SK-N-SH (cell line): ENCODE measurements around the gene GPR55. TPM values are rescaled to one million over a fixed set of nuclear protein-coding genes. Genes with fewer than 3 reads are reported as not detected.

Experiments used
- CTCF ChIA-PET: fragments of 300-600, 350-600 bp; formaldehyde crosslinking; extraction: SDS; loops from one replicate; lab custom pipeline; 2021; lab: Yijun Ruan, JAX
- POLR2A ChIA-PET: fragments of 350-600 bp; sonication (Branson Sonifier 250); formaldehyde crosslinking; extraction: SDS; loops from one replicate; lab custom pipeline; 2020; ENCODE audit warnings: antibody characterized with exemption, inconsistent platforms; lab: Yijun Ruan, JAX
- DNase-seq: peaks from one replicate; pipeline ENCODE4 v3.0.0; 2012
- H2AFZ ChIP-seq: fragments of 200-600 bp; sonication (generic); 2 replicates; pipeline ENCODE4 v1.8.1; 2016; ENCODE audit warnings: antibody characterized with exemption, mild to moderate bottlenecking, low read depth
- H3F3A ChIP-seq: fragments of 200-600 bp; sonication (generic); replicated peaks from 2 replicates; pipeline ENCODE3; 2016; ENCODE audit warnings: antibody characterized with exemption, mild to moderate bottlenecking; ENCODE audit not compliant: insufficient read depth
- H3K27ac ChIP-seq, 2 experiments: fragments of 200-500 bp in 1 of 2; fragments of 200-600 bp in 1 of 2; sonication (Bioruptor generic) in 1 of 2; sonication (generic), shearing (Covaris generic) in 1 of 2; 2 replicates each; pipeline versions ENCODE4 v1.5.1 to v1.6.1; 2014 to 2016; ENCODE audit warnings: low read depth in 2 of 2, inconsistent platforms in 1 of 2, low read length in 1 of 2, mild to moderate bottlenecking in 1 of 2, mixed read lengths in 1 of 2
- H3K27me3 ChIP-seq: fragments of 200-600 bp; sonication (generic), shearing (Covaris generic); 2 replicates; pipeline ENCODE4 v1.6.1; 2016; ENCODE audit warnings: mixed run types; ENCODE audit not compliant: insufficient read depth
- H3K36me3 ChIP-seq, 2 experiments: fragments of 200-500 bp in 1 of 2; fragments of 200-600 bp in 1 of 2; sonication (Bioruptor generic) in 1 of 2; sonication (generic) in 1 of 2; replicated peaks in 1 of 2; 2 replicates each; pipeline versions ENCODE3 to v1.5.1; 2014 to 2016; ENCODE audit warnings: low read length in 1 of 2, mild to moderate bottlenecking in 1 of 2; ENCODE audit not compliant: insufficient read depth in 2 of 2, control insufficient read depth in 1 of 2
- H3K4me1 ChIP-seq, 2 experiments: fragments of 200-500 bp in 1 of 2; fragments of 200-600 bp in 1 of 2; sonication (Bioruptor generic) in 1 of 2; sonication (generic), shearing (Covaris generic) in 1 of 2; 2 replicates each; pipeline versions ENCODE4 v1.5.1 to v1.6.1; 2014 to 2016; ENCODE audit warnings: low read depth in 1 of 2, low read length in 1 of 2, mixed run types in 1 of 2; ENCODE audit not compliant: insufficient read depth in 2 of 2, control insufficient read depth in 1 of 2
- H3K4me2 ChIP-seq: fragments of 200-600 bp; sonication (generic), shearing (Covaris generic); 2 replicates; pipeline ENCODE4 v1.6.1; 2017; ENCODE audit warnings: mixed run types
- H3K4me3 ChIP-seq, 2 experiments: fragments of 200-500 bp in 1 of 2; fragments of 200-600 bp in 1 of 2; sonication (Bioruptor generic) in 1 of 2; sonication (generic), shearing (Covaris generic) in 1 of 2; 2 replicates each; pipeline versions ENCODE4 v1.5.1 to v1.8.1; 2014 to 2016; ENCODE audit warnings: low read depth in 2 of 2, inconsistent platforms in 1 of 2, low read length in 1 of 2, mild to moderate bottlenecking in 1 of 2, mixed read lengths in 1 of 2, moderate library complexity in 1 of 2
- H3K79me2 ChIP-seq: fragments of 200-600 bp; sonication (generic); 2 replicates; pipeline ENCODE4 v1.8.1; 2017; ENCODE audit warnings: mild to moderate bottlenecking; ENCODE audit not compliant: insufficient read depth
- H3K9ac ChIP-seq: fragments of 200-600 bp; sonication (generic); 2 replicates; pipeline ENCODE4 v1.6.1; 2017; ENCODE audit warnings: mixed run types
- H3K9me2 ChIP-seq: fragments of 200-600 bp; sonication (generic); 2 replicates; pipeline ENCODE4 v1.6.1; 2017; ENCODE audit warnings: mixed run types
- H3K9me3 ChIP-seq: fragments of 200-600 bp; sonication (generic); 2 replicates; pipeline ENCODE4 v1.6.1; 2017; ENCODE audit warnings: mixed run types, mild to moderate bottlenecking, moderate library complexity
- H4K20me1 ChIP-seq: fragments of 200-600 bp; sonication (generic); 2 replicates; pipeline ENCODE4 v1.6.1; 2017; ENCODE audit warnings: mild to moderate bottlenecking, mixed run types; ENCODE audit not compliant: insufficient read depth
- CHD2 ChIP-seq: fragments of 150-350 bp; IDR thresholded peaks from 2 replicates; pipeline ENCODE4 v1.6.1; 2018; ENCODE audit warnings: low read length; ENCODE audit not compliant: partially characterized antibody
- CTCF ChIP-seq: fragments of 200-600 bp; sonication (generic); IDR thresholded peaks from 2 replicates; pipeline ENCODE4 v1.6.1; 2017; ENCODE audit warnings: antibody characterized with exemption, mild to moderate bottlenecking, moderate library complexity
- ELF1 ChIP-seq: IDR thresholded peaks from 2 replicates; pipeline ENCODE4 v1.4.0; 2012
- EP300 ChIP-seq, 2 experiments: IDR thresholded peaks; 2 replicates each; pipeline versions ENCODE4 v1.4.0 to v1.6.1; 2012; ENCODE audit warnings: borderline replicate concordance in 1 of 2, low read depth in 1 of 2, low read length in 1 of 2
- GABPA ChIP-seq: IDR thresholded peaks from 2 replicates; pipeline ENCODE4 v1.4.0; 2012; ENCODE audit warnings: low read depth, mild to moderate bottlenecking
- IRF3 ChIP-seq: fragments of 150-350 bp; IDR thresholded peaks from 2 replicates; pipeline ENCODE4 v1.6.1; 2016; ENCODE audit warnings: mild to moderate bottlenecking, low read depth, low read length
- JUND ChIP-seq: IDR thresholded peaks from 2 replicates; pipeline ENCODE4 v1.4.0; 2012
- MAX ChIP-seq: IDR thresholded peaks from 2 replicates; pipeline ENCODE4 v1.4.0; 2012; ENCODE audit warnings: low read depth
- MEF2A ChIP-seq: IDR thresholded peaks from 2 replicates; pipeline ENCODE4 v1.4.0; 2012; ENCODE audit warnings: low read depth, borderline replicate concordance
- MXI1 ChIP-seq: IDR thresholded peaks from 2 replicates; pipeline ENCODE4 v1.6.1; 2012; ENCODE audit warnings: mild to moderate bottlenecking, low read depth, low read length, improper control_type of control experiment
- NFIC ChIP-seq: IDR thresholded peaks from 2 replicates; pipeline ENCODE4 v1.4.0; 2012; ENCODE audit warnings: borderline replicate concordance
- NRF1 ChIP-seq: IDR thresholded peaks from 2 replicates; pipeline ENCODE4 v1.6.1; 2012; ENCODE audit warnings: low read depth, mild to moderate bottlenecking, low read length
- POLR2AphosphoS5 ChIP-seq: IDR thresholded peaks from 2 replicates; pipeline ENCODE4 v1.6.1; 2012; ENCODE audit warnings: low read depth, low read length
- RFX5 ChIP-seq: IDR thresholded peaks from 2 replicates; pipeline ENCODE4 v1.6.1; 2012; ENCODE audit warnings: mild to moderate bottlenecking, improper control_type of control experiment, low read length
- SIN3A ChIP-seq: IDR thresholded peaks from 2 replicates; pipeline ENCODE4 v1.6.1; 2012; ENCODE audit warnings: low read depth, mild to moderate bottlenecking, low read length, moderate library complexity, borderline replicate concordance
- SMC3 ChIP-seq: IDR thresholded peaks from 2 replicates; pipeline ENCODE4 v1.6.1; 2012; ENCODE audit warnings: low read depth, low read length, improper control_type of control experiment
- TEAD4 ChIP-seq: IDR thresholded peaks from 2 replicates; pipeline ENCODE4 v1.4.0; 2012; ENCODE audit warnings: mild to moderate bottlenecking, borderline replicate concordance; ENCODE audit not compliant: insufficient read depth
- USF1 ChIP-seq: IDR thresholded peaks from 2 replicates; pipeline ENCODE4 v1.4.0; 2012; ENCODE audit warnings: low read depth, borderline replicate concordance
- USF2 ChIP-seq: fragments of 150-350 bp; IDR thresholded peaks from 2 replicates; pipeline ENCODE4 v1.6.1; 2017; ENCODE audit warnings: antibody characterized with exemption, low read length, low read depth, borderline replicate concordance
- WGBS: methylation state at CpG from one replicate; pipeline ENCODE4 v1.1.6; 2017; ENCODE audit warnings: low lambda C conversion rate; 5-methylcytosine and 5-hydroxymethylcytosine counted together
- polyA plus RNA-seq, 3 experiments: library from polyadenylated mRNA; depleted of rRNA; stranded (reverse); fragments of >200 nt; gene quantifications; 2 replicates each; pipeline ENCODE4 v1.2.3, GENCODE V29; 2012

GPR55 gene
- polyA plus RNA-seq, 1 of the 3 experiments (the other 2 are of a cell fraction) = not detected

GRCh38 chr2:230944757-230945372 is 19.8 kb upstream of the GPR55 start:
- DNase-seq = no peak
- Histone ChIP-seq H3K9ac (no peak overlapping the region), H3K9me2 (no peaks in the 10 kb centered on the region), H3K9me3 (no peaks in the 10 kb centered on the region), H3K36me3 (no peaks in the 10 kb centered on the region), H3K79me2 (no peaks in the 10 kb centered on the region), H3K4me2 (no peak overlapping the region), H3K4me3 (no peak overlapping the region), H3K4me1 (no peaks in the 10 kb centered on the region), H3K27me3 (no peaks in the 10 kb centered on the region; the same call in 1 of the 2 replicates), H4K20me1 (no peaks in the 10 kb centered on the region), H2AFZ (no peak overlapping the region), H3K27ac (no peak overlapping the region), H3F3A (no peaks in the 10 kb centered on the region)
- CTCF ChIA-PET = no interaction called here
- POLR2A ChIA-PET = no interaction called here
- 80% methylated on average over 21 of the region's 21 CpGs for WGBS
- TF ChIP-seq NRF1 (no peak), USF1 (no peak), USF2 (no peak), MXI1 (no peak), CHD2 (no peak), ELF1 (no peak), SMC3 (no peak), EP300 (IDR thresholded peaks at IDR 0.05; ENCODE audit: borderline replicate concordance in 1 of 2, low read depth in 1 of 2, low read length in 1 of 2) (no peak), RFX5 (no peak), CTCF (no peak), NFIC (no peak), MAX (no peak), IRF3 (no peak), SIN3A (no peak), TEAD4 (no peak), GABPA (no peak), POLR2AphosphoS5 (no peak), MEF2A (no peak), JUND (no peak)
